Measurements from ENCODE around the gene OGDH.

The OGDH gene

GRCh38 chr7:44639671-44640321 lies 33.4 kb downstream of the OGDH start:
- Histone ChIP-seq H3K9me3 (no peaks in the 10 kb centered on the region), H3K27me3 (no peaks in the 10 kb centered on the region), H3K36me3 (no peaks in the 10 kb centered on the region), H3K4me3 (no peak overlapping the region), H3K27ac (peak overlapping the region; percentile 66 to 73), H3K4me1 (peaks cover 4 to 40% (median 30%) of the 10 kb centered on the region in 4 donors)
- intact Hi-C loops (cut with DNase I; ENCODE audit: low total_unique reads): no loop called here
- no peak for TF ChIP-seq CTCF (IDR thresholded peaks at IDR 0.05)
- DNase-seq: no peak

GRCh38 chr7:44643206-44643605 lies 36.8 kb downstream of the OGDH start:
- DNase-seq: no peak
- no peaks in the 10 kb centered on the region for H3K27me3 ChIP-seq
- H3K36me3 ChIP-seq: peaks cover 10 to 23% (median 20%) of the 10 kb centered on the region in 3 donors
- no peak overlapping the region for H3K27ac ChIP-seq
- TF ChIP-seq CTCF (IDR thresholded peaks at IDR 0.05): no peak
- H3K4me3 ChIP-seq: no peak overlapping the region
- intact Hi-C loops (cut with DNase I; ENCODE audit: low total_unique reads): no loop called here
- H3K4me1 ChIP-seq: peaks cover 0 to 28% (median 25%) of the 10 kb centered on the region in 4 donors
- no peaks in the 10 kb centered on the region for H3K9me3 ChIP-seq

GRCh38 chr7:44645254-44645653 lies 38.8 kb downstream of the OGDH start:
- TF ChIP-seq CTCF (IDR thresholded peaks at IDR 0.05): no peak
- intact Hi-C loops (cut with DNase I; ENCODE audit: low total_unique reads): no loop called here
- no peak for DNase-seq
- Histone ChIP-seq H3K27ac (no peak overlapping the region), H3K9me3 (no peaks in the 10 kb centered on the region), H3K4me3 (no peak overlapping the region), H3K4me1 (peaks cover 0 to 7% (median 4%) of the 10 kb centered on the region in 4 donors), H3K27me3 (no peaks in the 10 kb centered on the region), H3K36me3 (peaks cover 19 to 41% (median 37%) of the 10 kb centered on the region in 3 donors)

- intact Hi-C loops (cut with DNase I; ENCODE audit: low total_unique reads): no loop called here
- no peak for TF ChIP-seq CTCF (IDR thresholded peaks at IDR 0.05)
- Histone ChIP-seq H3K9me3 (no peaks in the 10 kb centered on the region), H3K4me3 (no peak overlapping the region), H3K27ac (no peak overlapping the region), H3K27me3 (no peaks in the 10 kb centered on the region), H3K36me3 (peaks cover 24 to 45% (median 42%) of the 10 kb centered on the region in 3 donors), H3K4me1 (peaks cover 0 to 3% (median under 1%) of the 10 kb centered on the region in 4 donors)
- no peak for DNase-seq
These were observed 39.3 kb downstream of the OGDH start for GRCh38 chr7:44645696-44646095.

GRCh38 chr7:44646176-44646920 lies 39.9 kb downstream of the OGDH start:
- Histone ChIP-seq H3K27ac (no peak overlapping the region), H3K4me3 (no peak overlapping the region), H3K9me3 (no peaks in the 10 kb centered on the region), H3K4me1 (no peaks in the 10 kb centered on the region), H3K27me3 (no peaks in the 10 kb centered on the region), H3K36me3 (peaks cover 25 to 50% (median 47%) of the 10 kb centered on the region in 3 donors)
- TF ChIP-seq CTCF (IDR thresholded peaks at IDR 0.05): no peak
- intact Hi-C loops (cut with DNase I; ENCODE audit: low total_unique reads): no loop called here
- DNase-seq: no peak
